Gastrocnemius medialis (tissue), 4 donors: ENCODE data around the gene GGT6.

Experiments used
- CTCF ChIP-seq, 5 experiments: fragments of 450-650 bp in 3 of 5; fragments of 200-600 bp in 2 of 5; sonication (generic) in 2 of 5; IDR thresholded peaks in 4 of 5; conservative IDR thresholded peaks in 1 of 5; 1 replicate in 4 of 5; 2 replicates in 1 of 5; pipeline ENCODE4 v1.5.1; 2016 to 2019; ENCODE audit warnings: antibody characterized with exemption in 5 of 5, mild to moderate bottlenecking in 3 of 5, moderate library complexity in 3 of 5
- POLR2A ChIP-seq, 2 donors: fragments of 450-650 bp; IDR thresholded peaks; one replicate each; pipeline ENCODE4 v1.6.1; 2017; ENCODE audit warnings: antibody characterized with exemption in 2 of 2, mild to moderate bottlenecking in 2 of 2, moderate library complexity in 2 of 2

- no peak for TF ChIP-seq POLR2A (IDR thresholded peaks at IDR 0.05)
- TF ChIP-seq CTCF (IDR thresholded peaks at IDR 0.05 in 4 of 5, conservative IDR thresholded peaks at IDR 0.05 in 1 of 5): no peak
Observed at GRCh38 chr17:4542003-4542725, 18.2 kb downstream of the GGT6 start.
